ENCODE results near the gene CLEC16A.

GRCh38 chr16:11099672-11100205 is 155.4 kb downstream of the CLEC16A start:
- TF ChIP-seq, protein P1, sequence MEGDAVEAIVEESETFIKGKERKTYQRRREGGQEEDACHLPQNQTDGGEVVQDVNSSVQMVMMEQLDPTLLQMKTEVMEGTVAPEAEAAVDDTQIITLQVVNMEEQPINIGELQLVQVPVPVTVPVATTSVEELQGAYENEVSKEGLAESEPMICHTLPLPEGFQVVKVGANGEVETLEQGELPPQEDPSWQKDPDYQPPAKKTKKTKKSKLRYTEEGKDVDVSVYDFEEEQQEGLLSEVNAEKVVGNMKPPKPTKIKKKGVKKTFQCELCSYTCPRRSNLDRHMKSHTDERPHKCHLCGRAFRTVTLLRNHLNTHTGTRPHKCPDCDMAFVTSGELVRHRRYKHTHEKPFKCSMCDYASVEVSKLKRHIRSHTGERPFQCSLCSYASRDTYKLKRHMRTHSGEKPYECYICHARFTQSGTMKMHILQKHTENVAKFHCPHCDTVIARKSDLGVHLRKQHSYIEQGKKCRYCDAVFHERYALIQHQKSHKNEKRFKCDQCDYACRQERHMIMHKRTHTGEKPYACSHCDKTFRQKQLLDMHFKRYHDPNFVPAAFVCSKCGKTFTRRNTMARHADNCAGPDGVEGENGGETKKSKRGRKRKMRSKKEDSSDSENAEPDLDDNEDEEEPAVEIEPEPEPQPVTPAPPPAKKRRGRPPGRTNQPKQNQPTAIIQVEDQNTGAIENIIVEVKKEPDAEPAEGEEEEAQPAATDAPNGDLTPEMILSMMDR (IDR thresholded peaks at IDR 0.05), result no peak
- no peak for TF ChIP-seq POLR2A (IDR thresholded peaks at IDR 0.05)
